Measurements from ENCODE around the gene STRA6.

DNA sequence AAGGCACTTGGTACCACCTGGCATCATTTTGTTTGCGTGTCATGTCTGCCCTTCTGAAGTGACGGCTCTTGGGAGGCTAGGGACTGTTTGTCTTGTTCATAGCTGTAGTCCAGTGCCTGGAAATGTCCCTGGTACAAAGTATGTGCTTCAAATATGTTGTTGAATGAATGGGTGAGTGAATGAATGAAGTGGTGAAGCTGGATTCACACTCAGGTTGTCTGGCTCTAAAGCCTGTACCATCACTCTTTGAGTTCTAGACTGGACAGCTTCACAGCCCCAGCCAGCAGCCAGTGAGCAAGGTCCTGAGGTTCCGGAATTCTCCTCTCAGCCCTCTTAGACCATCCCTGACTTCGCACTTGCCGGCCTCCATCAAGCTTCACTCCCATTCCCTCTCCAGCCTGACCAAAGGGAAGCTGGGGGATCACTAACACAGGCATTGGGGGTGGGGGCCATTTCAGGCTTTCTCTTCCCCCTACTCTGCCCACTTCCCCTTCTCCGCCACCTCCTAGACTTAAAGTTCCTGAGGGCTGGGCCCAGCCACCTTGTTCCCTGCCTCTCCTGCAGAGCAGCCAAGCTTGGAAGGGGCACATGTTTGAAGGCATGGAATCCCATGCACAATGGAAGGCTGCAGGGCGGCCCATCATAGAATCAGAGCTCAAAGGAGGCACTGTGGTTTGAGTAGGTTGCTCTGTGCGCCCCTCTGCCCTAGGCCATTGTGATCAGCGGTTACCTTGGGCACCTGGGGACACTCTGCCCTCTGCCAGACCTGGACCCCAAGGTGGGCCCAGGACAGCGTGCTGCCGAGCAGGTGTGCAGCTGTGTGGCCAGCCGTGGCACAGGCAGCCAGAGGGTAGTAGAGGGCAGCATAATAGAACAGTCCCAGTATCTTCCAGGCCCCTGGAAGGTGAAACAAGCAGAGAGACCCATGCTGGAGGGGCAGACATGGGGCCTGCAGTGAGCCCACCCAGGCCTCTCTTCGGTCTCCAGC is 7.7 kb downstream of the STRA6 start:
- no peak for TF ChIP-seq EZH2 (IDR thresholded peaks at IDR 0.05; ENCODE audit: borderline replicate concordance, low read depth, low read length, severe bottlenecking)
- TF ChIP-seq, protein P1, sequence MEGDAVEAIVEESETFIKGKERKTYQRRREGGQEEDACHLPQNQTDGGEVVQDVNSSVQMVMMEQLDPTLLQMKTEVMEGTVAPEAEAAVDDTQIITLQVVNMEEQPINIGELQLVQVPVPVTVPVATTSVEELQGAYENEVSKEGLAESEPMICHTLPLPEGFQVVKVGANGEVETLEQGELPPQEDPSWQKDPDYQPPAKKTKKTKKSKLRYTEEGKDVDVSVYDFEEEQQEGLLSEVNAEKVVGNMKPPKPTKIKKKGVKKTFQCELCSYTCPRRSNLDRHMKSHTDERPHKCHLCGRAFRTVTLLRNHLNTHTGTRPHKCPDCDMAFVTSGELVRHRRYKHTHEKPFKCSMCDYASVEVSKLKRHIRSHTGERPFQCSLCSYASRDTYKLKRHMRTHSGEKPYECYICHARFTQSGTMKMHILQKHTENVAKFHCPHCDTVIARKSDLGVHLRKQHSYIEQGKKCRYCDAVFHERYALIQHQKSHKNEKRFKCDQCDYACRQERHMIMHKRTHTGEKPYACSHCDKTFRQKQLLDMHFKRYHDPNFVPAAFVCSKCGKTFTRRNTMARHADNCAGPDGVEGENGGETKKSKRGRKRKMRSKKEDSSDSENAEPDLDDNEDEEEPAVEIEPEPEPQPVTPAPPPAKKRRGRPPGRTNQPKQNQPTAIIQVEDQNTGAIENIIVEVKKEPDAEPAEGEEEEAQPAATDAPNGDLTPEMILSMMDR (IDR thresholded peaks at IDR 0.05; ENCODE audit: borderline replicate concordance, extremely low read depth, low read length, poor library complexity, severe bottlenecking) = no peak

Measured in DND-41 (cell line).